ENCODE data around the gene CTSE.
"Not testable (repeated sequence)": the region's sequence is repeated elsewhere in the genome, so short reads cannot be mapped to it uniquely, and the experiment has no call there.

Gene CTSE

GRCh38 chr1:206023695-206024094, at the start of gene CTSE:
Gene CTSE (minus strand): TSS chr1:206023895. CDS start chr1:206023791, 104 bp downstream.
- no peak for DNase-seq (ENCODE audit: low read depth in 1 of 2, low spot score in 1 of 2)

GRCh38 chr1:206070627-206071304, 47.1 kb upstream of the CTSE start:
- no peak for DNase-seq (ENCODE audit: low read depth in 1 of 2, low spot score in 1 of 2)

GRCh38 chr1:206068314-206068713, 44.6 kb upstream of the CTSE start:
- DNase-seq (ENCODE audit: low read depth in 1 of 2, low spot score in 1 of 2) = no peak

GRCh38 chr1:206067486-206068227, 44.0 kb upstream of the CTSE start:
- DNase-seq (ENCODE audit: low read depth in 1 of 2, low spot score in 1 of 2) = no peak

DNA sequence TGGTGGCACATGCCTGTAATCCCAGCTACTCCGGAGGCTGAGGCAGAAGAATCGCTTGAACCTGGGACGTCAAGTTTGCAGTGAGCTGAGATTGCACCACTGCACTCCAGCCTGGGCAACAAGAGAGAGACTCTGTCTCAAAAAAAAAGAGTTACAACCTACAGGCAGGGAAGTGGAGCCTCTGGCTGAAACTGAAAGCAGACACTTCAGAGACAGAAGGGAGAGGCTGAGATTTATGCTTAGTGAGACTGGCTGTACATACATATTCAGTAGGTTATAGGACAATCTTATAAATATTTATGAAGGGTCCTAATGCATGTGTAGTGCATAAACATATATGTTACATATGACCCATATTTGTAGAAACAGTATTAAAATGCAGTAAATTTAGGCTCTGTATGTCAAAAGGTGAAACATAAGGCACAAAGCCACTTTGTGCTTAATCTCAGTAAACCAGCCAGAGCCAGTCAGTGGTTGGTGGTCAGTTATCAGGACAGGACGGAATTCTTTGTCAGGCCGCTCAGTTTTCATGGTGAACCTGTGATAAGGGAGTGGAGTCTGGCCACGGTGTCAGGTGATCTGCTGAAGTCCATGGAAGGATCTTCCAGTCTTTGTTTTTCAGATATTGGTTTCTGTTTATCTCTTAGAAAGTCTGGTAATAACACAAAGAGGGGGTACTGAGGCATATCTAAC, 42.9 kb upstream of the CTSE start:
- no peak for DNase-seq (ENCODE audit: low read depth in 1 of 2, low spot score in 1 of 2)

GRCh38 chr1:206065547-206066145, 42.0 kb upstream of the CTSE start:
- DNase-seq (ENCODE audit: low read depth in 1 of 2, low spot score in 1 of 2) = no peak

GRCh38 chr1:206064501-206064900, 40.8 kb upstream of the CTSE start:
- not testable (repeated sequence) for DNase-seq (ENCODE audit: low read depth in 1 of 2, low spot score in 1 of 2)

GRCh38 chr1:206064001-206064400, 40.3 kb upstream of the CTSE start:
- not testable (repeated sequence) for DNase-seq (ENCODE audit: low read depth in 1 of 2, low spot score in 1 of 2)

GRCh38 chr1:206062464-206062863, 38.8 kb upstream of the CTSE start:
- DNase-seq (ENCODE audit: low read depth in 1 of 2, low spot score in 1 of 2) = no peak

DNA sequence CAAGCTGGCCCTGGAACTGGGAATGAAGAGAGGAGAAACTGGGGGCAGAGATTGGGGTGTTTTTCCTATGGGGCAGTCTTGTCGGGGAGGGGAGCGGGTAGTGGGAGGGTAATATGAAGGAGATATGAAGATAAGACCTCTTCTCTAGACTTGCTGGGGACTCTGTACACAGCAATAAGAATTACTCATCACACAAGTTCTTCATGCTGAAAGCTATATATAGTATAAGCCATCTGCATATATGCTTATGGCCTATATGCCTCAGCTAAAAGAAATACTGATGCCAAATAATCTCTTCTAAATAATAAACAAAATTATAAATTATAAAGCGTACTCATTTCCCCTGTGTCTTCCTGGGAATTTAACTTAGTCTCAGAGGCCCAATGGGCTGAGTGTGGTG, 37.1 kb upstream of the CTSE start:
- DNase-seq (ENCODE audit: low read depth in 1 of 2, low spot score in 1 of 2) = no peak

DNA sequence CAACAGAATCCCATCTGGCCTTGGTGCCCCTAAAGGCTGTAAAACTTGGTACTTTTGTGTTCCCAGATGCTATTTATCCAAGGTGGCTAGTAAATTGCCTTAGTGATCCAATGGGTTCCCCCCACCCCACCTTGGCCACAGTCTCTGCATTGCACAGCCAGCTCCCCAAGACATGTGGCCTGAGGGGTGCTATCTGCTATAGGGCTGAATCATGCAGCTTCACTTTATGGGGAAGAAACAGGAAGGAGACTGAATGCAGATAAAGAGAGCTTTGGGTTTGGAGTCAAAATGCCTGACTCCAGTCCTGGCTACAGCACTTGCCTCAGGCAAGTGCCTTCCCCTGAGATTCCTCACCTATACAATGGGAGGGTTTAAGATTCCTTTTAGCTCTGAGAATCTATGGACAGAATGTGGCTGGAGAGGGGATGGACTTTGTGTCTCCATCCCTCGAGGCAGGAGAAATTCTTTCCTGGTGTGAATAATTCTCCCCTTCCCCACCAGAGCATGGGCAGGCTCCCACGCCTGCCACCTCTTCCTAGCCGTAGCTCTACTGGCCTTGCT, 35.7 kb upstream of the CTSE start:
- DNase-seq (ENCODE audit: low read depth in 1 of 2, low spot score in 1 of 2) = no peak

DNA sequence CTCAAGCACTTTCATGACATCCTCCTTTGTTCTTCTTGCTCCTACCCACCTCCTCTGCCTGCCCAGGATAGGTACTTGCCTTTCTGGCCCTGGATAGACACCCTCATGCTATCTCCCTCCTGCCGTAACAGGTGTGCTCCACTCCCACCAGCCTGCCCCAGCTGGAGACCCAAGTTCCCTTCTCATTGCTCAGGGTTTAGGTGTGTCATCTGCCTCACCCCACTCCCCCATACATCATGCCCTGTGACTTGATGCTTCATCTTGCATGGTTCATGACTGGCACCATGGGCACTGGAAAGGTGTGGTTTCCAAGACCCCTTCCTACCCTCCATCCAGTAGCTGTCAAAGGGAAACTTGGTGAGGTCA, 35.2 kb upstream of the CTSE start:
- no peak for DNase-seq (ENCODE audit: low read depth in 1 of 2, low spot score in 1 of 2)

GRCh38 chr1:206058289-206058926, 34.7 kb upstream of the CTSE start:
- DNase-seq (ENCODE audit: low read depth in 1 of 2, low spot score in 1 of 2) = not testable (repeated sequence)

DNA sequence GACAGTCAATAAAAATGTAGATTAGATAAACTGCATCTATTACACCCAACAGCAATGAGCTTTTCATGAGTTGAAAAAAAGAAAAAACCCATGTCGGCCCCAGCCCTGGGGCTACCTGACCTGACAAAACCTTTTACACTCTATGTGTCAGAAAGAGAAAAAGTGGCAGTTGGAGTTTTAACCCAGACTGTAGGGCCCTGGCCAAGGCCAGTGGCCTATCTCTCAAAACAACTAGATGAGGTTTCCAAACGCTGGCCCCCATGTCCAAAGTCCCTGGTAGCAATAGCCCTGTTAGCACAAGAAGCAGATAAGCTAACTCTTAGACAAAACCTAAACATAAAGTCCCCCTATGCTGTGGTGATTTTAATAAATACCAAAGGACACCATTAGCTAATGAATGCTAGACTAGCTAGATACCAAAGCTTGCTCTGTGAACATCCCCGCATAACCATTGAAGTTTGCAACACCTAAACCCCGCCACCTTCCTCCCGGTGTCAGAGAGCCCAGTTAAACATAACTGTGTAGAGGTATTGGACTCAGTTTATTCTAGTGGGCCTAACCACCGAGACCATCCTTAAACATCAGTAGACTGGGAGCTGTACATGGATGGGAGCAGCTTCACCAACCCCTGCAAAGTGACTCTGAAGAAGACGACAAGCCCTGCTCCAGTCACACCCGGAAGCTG, 32.1 kb upstream of the CTSE start:
- DNase-seq (ENCODE audit: low read depth in 1 of 2, low spot score in 1 of 2) = not testable (repeated sequence)

DNA sequence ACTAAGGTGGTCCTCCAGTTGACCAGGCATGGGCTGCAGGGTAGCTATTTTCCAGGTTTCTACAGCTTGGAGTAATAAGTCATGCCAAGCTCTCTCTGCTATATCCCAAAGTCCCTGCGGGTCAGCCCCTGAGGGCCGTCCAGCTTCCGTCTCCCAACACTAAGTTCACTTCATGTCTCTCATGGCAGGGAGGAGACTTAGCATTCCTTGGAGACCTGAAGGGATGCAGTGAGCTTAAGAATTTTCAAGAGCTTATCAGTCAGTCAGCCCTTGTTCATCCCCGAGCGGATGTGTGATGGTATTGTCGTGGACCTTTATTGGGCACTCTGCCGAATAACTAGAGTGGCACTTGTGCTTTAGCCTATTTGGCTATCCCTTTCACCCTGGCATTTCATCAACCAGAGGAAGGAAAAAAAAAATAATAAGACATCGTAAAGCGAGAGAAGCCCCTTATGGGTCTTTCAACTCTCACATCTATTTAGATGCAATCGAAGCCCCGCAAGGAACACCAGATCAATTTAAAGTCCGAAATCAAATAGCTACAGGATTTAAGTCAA, 31.5 kb upstream of the CTSE start:
- not testable (repeated sequence) for DNase-seq (ENCODE audit: low read depth in 1 of 2, low spot score in 1 of 2)

GRCh38 chr1:206053616-206054015, 29.9 kb upstream of the CTSE start:
- DNase-seq (ENCODE audit: low read depth in 1 of 2, low spot score in 1 of 2) = not testable (repeated sequence)

DNA sequence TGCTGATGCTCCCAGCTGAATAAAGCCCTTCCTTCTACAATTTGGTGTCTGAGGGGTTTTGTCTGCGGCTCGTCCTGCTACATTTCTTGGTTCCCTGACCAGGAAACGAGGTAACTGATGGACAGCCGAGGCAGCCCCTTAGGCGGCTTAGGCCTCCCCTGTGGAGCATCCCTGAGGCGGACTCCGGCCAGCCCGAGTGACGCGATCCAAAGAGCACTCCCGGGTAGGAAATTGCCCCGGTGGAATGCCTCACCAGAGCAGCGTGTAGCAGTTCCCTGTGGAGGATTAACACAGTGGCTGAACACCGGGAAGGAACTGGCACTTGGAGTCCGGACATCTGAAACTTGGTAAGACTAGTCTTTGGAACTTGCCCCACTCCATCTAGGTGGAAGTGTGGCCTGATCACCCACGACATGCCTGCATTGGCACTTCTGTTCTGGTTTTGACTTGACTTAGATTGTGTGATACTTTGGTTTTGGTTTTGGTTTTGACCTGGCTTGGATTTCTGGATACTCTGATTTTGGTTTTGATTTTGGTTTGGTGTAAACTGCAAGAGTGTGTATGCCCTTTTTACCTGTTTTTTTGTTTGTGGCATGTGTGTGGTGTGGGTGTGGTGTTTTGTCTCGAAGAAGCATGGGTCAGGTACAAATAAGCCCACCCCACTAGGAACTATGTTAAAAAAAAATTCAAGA, 29.4 kb upstream of the CTSE start, which contains the start of gene RHEX:
RHEX (plus strand) TSS at position 255 of the 692 bp plus-strand sequence. CDS start 44,656 bp downstream, outside the sequence.
- not testable (repeated sequence) for DNase-seq (ENCODE audit: low read depth in 1 of 2, low spot score in 1 of 2)

DNA sequence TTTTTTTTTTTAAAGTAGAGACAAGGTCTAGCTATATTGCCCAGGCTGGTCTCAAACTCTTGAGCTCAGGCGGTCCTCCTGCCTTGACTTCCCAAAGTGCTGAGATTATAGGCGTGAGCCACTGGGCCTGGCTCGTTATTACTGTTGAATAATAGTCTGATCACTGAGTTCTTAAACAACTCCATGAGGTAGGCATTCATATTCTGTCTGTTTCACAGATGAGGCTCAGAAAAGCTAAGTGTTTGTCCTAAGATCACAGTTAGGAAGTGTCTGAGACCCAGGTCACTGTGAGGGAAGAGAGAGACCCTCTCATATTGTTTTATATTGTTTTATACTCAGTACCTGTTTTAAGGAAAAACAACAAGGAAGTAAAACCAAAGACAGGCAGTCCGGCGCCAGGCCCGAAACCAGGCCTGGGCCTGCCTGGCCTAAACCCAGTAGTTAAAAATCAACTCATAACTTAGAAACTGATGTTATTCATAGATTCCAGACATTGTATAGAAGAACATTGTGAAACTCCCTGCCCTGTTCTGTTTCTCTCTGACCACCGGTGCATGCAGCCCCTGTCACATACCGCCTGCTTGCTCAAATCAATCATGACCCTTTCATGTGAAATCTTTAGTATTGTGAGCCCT, 28.7 kb upstream of the CTSE start:
- not testable (repeated sequence) for DNase-seq (ENCODE audit: low read depth in 1 of 2, low spot score in 1 of 2)
